ENCODE results near the gene ALG5.

The ALG5 gene

DNA sequence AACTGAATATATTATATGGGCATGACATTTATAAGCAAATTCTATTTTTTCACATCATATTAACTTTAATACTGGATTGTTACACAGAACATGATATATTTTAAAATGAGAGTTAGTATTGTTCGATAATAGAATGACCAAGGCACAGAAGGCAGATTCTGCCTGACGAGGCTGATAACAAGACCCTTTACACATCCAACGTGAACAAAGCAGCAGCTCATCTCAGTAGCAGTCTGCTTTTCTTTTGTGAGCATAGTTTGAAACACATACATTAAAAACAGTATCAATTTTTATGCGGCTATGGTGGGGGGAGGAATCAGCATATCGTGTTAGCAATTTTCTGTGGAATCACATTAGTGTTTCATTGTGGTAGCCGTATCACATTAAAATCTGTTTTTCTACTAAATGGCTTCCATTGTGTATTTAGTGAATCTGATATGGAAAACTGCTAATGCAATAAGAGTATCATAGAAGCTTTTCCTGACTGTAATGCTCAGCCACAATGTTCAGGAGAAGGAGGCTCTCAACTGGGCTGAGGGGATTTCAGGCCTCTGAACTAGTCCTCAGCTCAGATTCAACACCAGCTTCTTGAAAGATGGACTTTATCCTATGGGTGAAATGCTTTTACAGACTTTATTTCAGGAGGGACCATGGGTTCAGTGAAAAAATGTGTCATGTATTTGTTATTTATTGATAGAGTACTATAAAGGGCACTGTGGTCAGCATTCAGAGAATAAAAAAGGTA lies 83.1 kb downstream of the ALG5 start:
- DNase-seq (ENCODE audit: low read depth in 1 of 2, low spot score in 1 of 2) = no peak

DNA sequence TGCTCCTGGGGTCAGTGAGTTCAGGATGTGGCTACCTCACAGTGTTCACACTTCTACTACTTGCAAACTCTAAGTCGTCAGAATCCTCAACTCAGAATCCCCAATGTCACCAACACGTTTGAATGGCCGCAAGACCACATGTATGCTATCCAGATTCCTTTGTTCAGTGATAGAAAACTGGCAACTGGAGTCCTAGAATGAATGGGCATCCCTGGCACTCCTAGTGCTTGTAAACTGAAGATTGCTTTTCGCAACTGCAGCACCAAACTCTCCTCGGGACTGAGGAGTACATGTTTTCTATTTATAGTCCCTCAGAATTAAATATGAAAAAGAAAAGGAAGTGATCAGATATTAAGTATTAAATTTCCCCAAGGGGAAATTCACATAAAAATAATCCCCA lies 84.0 kb downstream of the ALG5 start:
- no peak for DNase-seq (ENCODE audit: low read depth in 1 of 2, low spot score in 1 of 2)

DNA sequence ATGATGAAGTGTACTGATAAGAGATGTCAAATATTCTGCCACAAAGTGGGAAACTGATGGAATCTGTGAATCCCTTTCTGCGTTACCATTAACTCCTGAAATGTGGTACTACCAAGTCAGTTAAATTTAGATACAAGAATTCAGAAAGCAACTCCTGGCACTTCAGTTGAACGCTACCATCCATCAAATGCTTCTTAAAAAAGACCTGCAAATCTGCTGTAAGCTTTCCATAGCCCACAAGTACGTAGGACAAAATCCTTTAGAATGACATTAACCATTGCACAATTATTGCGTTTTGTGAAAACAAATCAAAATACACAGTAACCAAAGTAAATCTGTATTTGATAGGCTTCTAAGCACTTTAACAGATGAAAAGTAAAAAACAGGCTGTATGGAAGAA lies 84.5 kb downstream of the ALG5 start:
- no peak for DNase-seq (ENCODE audit: low read depth in 1 of 2, low spot score in 1 of 2)

DNA sequence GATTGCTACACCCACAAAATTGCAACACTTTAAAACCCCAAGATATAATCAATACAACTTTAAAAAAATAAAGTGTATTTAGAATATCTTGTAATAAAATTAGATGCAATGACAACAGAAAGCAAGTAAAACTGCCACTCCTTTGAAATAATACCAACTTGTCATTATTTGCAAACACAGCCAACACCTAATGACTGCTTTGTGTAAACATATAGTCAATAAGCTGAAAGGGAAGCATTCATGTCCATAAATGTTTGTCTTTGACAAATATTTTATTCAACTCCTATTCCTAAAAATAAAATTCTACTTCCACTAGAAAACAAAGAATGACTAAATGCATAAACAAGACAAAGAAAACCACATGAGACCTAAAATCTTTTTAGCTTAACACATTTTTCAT lies 85.7 kb downstream of the ALG5 start:
- DNase-seq (ENCODE audit: low read depth in 1 of 2, low spot score in 1 of 2) = no peak

DNA sequence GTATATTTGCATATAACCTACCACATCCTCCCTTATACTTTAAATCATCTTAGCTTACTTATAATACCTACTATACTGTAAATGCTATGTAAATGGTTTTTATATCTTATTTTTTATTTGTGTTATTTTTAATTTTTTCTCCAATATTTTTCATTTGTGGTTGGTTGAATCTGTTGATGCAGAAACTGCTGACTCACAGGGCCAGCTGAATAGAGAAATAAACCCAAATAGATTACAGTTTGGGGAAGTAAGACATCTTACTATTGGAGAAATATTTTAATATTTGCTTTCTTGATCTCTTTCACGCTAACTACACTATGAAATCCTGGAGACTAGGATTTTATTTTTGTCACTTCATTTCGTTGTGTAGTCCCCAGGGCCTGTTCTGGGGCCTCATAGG lies 86.2 kb downstream of the ALG5 start:
- DNase-seq (ENCODE audit: low read depth in 1 of 2, low spot score in 1 of 2) = no peak

DNA sequence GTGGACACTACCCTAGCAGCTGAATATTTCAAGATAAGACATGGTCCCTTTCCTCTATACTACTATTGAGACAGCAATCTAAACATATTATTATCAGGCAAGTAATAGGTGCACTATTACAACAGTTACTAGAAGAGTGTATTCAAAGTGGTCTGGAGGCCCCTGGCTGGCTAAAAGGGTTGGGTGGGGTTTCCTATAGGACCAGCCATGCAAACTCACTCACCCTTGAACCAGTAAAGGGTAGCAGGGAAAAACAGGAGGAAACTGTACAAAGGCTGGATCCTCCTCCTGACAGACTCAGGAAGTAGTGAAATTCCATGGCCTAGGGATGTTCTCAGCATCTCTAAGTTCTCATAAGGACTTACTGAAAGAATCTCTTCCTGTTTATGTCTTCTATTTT lies 86.8 kb downstream of the ALG5 start:
- DNase-seq (ENCODE audit: low read depth in 1 of 2, low spot score in 1 of 2) = no peak

DNA sequence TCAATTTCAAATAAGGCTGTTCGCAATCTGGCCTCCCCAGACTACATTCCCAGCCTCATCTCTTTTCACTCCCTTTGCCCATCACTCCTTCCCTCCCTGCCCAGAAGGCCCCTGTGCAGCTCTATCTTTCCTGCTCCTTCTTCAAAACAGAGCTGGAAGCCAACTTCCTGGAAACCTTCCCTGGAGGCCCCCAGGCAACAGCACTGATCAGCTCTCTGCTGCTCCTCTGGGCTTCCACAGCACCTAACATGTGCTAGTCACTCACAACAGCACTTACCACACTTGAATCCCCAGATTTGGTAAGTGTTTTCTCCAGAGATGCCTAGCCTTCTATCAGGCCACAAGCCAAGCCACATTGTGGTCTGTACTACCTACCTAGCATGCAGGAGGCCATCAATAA lies 88.6 kb downstream of the ALG5 start:
- no peak for DNase-seq (ENCODE audit: low read depth in 1 of 2, low spot score in 1 of 2)

DNA sequence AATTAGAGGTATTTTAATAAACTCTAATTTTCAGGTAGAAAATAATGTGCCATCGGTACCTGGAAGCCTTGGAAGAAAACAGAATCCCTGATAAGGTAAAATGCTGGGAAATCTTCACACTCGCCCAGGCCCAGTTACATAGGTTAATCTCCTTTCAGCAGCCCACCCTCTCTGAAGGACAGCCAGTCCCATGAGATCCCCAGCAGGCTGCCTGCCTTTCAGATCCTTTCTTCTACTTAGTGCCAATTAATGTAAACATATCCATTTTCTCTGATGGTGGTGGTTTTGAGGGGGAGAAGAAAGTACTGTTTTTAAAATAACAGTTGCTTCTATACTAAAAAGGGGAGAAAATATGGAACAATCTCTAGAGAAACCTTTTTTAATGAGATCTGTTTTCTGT lies 91.3 kb downstream of the ALG5 start:
- DNase-seq (ENCODE audit: low read depth in 1 of 2, low spot score in 1 of 2) = no peak

DNA sequence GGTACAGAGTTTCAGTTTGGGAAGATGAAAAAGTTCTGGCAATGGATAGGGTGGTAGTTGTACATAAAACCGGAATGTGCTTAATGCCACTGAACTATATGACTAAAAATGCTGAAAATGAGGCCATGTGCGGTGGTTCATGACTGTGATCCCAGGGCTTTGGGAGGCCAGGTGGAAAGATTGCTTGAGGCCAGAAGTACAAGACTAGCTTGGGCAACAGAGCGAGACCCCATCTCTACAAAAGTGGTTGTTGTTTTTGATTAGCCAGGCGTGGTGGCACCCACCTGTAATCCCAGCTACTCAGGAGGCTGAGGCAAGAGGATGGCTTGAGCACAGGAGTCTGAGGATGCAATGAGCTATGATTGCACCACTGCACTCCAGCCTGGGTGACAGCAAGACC lies 91.9 kb downstream of the ALG5 start:
- no peak for DNase-seq (ENCODE audit: low read depth in 1 of 2, low spot score in 1 of 2)

DNA sequence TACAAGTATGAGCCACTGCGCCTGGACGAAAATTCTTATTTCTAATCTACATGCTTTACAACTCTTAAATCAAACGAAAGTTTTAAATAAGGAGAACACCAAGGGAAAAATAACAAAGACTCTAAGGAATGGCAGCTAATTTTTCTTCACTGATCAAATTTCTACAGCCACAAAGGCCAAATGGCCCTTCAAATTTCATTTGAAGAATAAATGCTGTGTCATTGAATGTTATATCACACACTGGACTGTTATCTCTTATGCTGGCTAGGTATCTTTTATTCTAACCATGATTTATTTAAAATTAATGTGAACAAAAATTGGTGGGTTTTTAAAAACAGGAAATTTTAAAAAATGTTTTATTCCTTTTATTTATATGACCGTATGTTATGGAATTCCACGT lies 93.2 kb downstream of the ALG5 start:
- DNase-seq (ENCODE audit: low read depth in 1 of 2, low spot score in 1 of 2) = no peak

DNA sequence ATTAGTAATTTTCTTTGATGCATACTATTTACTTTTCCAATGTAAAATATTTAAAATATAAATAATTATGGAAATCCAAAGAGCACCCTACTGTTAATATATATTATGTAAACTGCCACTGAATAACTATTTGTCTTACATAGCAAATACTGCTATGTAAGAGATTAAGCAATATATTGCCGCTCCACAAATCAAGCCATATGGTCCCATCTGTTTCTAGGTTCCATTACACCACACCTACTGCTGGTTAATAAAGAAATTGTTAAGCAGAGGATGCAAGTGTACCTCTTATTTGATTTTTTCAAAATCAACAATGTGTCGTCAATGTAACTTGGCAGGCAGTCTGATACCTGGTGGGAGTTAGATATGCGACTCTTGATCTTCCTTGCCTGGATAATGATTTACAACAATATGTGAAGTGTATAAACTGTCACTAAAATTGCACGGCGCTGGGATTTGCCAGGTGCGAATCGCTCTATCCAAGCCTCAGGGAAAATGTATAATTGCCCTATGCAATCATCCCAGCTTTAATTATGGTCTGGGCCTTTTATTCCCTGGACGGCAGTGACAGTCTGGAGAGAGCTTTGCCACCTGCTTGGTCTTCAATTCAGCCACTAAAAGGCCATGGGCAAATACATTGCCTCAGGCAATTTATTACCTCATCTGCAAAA lies 95.1 kb downstream of the ALG5 start:
- DNase-seq (ENCODE audit: low read depth in 1 of 2, low spot score in 1 of 2) = no peak

Measured in activated CD4-positive, alpha-beta T cell treated with anti-CD3 and anti-CD28 coated beads, Interleukin-2, amount 50 U/mL, for 24 hours (primary cell).